ENCODE measurements around the gene SLC29A4. TPM values are rescaled to one million over a fixed set of nuclear protein-coding genes. Genes with fewer than 3 reads are reported as not detected.

Gene SLC29A4
- total and polyA plus RNA-seq, 2 of the 13 experiments (the other 11 are each of a cell fraction or from before 2014, with no cell fraction given), result 29.7 to 31.7 TPM

DNA sequence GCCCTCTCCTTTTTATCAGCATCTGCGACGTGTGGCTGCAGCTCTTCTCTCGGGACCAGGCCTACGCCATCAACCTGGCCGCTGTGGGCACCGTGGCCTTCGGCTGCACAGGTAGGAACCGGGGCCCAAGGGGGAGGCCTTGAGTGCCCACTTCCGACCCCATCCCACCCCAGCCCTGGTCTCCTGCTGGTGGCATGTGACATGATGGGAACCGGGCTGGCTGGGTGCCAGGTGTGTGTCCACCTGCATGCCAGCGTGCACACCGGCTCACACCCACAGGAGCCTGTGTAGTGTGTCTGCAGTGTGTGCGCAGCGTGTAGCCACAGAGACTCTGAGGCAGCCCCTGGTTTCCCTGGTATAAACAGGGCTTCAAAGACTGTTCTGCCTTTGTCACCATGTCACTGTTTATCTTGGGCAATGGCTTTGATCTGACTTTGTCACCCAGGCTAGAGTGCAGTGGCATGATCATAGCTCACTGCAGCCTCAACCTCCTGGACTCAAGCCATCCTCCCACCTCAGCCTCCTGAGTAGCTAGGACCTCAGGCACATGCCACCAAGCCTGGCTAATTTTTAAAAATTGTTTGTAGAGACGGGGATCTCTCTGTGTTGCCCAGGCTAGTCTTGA lies 9.1 kb downstream of the SLC29A4 start (continued):
- TF ChIP-seq FOXO1 (CRISPR knock-in tag; IDR thresholded peaks at IDR 0.05), result peak; percentile 55; the same call in 1 of the 2 replicates
- TF ChIP-seq, protein P1, sequence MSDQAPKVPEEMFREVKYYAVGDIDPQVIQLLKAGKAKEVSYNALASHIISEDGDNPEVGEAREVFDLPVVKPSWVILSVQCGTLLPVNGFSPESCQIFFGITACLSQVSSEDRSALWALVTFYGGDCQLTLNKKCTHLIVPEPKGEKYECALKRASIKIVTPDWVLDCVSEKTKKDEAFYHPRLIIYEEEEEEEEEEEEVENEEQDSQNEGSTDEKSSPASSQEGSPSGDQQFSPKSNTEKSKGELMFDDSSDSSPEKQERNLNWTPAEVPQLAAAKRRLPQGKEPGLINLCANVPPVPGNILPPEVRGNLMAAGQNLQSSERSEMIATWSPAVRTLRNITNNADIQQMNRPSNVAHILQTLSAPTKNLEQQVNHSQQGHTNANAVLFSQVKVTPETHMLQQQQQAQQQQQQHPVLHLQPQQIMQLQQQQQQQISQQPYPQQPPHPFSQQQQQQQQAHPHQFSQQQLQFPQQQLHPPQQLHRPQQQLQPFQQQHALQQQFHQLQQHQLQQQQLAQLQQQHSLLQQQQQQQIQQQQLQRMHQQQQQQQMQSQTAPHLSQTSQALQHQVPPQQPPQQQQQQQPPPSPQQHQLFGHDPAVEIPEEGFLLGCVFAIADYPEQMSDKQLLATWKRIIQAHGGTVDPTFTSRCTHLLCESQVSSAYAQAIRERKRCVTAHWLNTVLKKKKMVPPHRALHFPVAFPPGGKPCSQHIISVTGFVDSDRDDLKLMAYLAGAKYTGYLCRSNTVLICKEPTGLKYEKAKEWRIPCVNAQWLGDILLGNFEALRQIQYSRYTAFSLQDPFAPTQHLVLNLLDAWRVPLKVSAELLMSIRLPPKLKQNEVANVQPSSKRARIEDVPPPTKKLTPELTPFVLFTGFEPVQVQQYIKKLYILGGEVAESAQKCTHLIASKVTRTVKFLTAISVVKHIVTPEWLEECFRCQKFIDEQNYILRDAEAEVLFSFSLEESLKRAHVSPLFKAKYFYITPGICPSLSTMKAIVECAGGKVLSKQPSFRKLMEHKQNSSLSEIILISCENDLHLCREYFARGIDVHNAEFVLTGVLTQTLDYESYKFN (CRISPR knock-in tag; conservative IDR thresholded peaks at IDR 0.05), result 0 out of 2 replicates have a peak, but pooled peaks have one; percentile 16
- TF ChIP-seq, protein P2, sequence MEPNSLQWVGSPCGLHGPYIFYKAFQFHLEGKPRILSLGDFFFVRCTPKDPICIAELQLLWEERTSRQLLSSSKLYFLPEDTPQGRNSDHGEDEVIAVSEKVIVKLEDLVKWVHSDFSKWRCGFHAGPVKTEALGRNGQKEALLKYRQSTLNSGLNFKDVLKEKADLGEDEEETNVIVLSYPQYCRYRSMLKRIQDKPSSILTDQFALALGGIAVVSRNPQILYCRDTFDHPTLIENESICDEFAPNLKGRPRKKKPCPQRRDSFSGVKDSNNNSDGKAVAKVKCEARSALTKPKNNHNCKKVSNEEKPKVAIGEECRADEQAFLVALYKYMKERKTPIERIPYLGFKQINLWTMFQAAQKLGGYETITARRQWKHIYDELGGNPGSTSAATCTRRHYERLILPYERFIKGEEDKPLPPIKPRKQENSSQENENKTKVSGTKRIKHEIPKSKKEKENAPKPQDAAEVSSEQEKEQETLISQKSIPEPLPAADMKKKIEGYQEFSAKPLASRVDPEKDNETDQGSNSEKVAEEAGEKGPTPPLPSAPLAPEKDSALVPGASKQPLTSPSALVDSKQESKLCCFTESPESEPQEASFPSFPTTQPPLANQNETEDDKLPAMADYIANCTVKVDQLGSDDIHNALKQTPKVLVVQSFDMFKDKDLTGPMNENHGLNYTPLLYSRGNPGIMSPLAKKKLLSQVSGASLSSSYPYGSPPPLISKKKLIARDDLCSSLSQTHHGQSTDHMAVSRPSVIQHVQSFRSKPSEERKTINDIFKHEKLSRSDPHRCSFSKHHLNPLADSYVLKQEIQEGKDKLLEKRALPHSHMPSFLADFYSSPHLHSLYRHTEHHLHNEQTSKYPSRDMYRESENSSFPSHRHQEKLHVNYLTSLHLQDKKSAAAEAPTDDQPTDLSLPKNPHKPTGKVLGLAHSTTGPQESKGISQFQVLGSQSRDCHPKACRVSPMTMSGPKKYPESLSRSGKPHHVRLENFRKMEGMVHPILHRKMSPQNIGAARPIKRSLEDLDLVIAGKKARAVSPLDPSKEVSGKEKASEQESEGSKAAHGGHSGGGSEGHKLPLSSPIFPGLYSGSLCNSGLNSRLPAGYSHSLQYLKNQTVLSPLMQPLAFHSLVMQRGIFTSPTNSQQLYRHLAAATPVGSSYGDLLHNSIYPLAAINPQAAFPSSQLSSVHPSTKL (CRISPR knock-in tag; IDR thresholded peaks at IDR 0.05), result 0 out of 2 replicates have a peak, but pooled peaks have one; percentile 29
